Measurements from ENCODE around the gene DGKD. TPM values are rescaled to one million over a fixed set of nuclear protein-coding genes. Genes with fewer than 3 reads are reported as not detected.

The DGKD gene
- total and polyA plus RNA-seq, 2 experiments from 2014 or later, result 3.9 to 4.0 TPM

DNA sequence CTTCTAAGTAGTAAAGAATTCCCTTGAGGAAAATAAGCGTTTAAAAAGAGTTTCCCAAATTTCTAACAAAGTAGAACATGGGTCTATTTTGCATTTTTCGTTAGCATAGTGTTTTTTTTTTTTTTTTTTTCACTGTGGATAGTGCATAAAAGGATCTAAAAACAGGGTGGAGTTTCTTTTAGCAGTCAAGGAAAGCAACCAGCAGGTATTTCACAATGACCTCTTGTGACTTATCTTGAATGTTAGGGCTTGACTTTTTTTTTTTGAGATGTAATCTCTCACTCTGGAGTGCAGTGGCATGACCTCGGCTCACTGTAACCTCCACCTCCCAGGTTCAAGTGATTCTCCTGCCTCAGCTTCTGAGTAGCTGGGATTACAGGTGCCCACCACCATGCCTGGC, 14.9 kb upstream of the DGKD start:
- Histone ChIP-seq H3K9me2 (ENCODE audit: insufficient read depth) (no peaks in the 10 kb centered on the region), H3K36me3 (ENCODE audit: low read depth) (no peaks in the 10 kb centered on the region), H3F3A (ENCODE audit: insufficient read depth) (no peaks in the 10 kb centered on the region), H3K9me3 (ENCODE audit: low read depth) (no peaks in the 10 kb centered on the region), H3K4me1 (ENCODE audit: insufficient read depth) (no peaks in the 10 kb centered on the region), H2AFZ (no peak overlapping the region), H3K79me2 (ENCODE audit: insufficient read depth) (no peaks in the 10 kb centered on the region), H3K27ac (no peak overlapping the region), H3K27me3 (replicated peaks; ENCODE audit: insufficient read depth) (peaks cover 33% of the 10 kb centered on the region), H4K20me1 (ENCODE audit: insufficient read depth) (no peaks in the 10 kb centered on the region), H3K4me3 (no peak overlapping the region), H3K4me2 (ENCODE audit: unreplicated experiment) (no peak overlapping the region), H3K9ac (no peak overlapping the region)
- TF ChIP-seq EZH2phosphoT487 (IDR thresholded peaks at IDR 0.05; ENCODE audit: insufficient read depth, low read depth) (no peak), EZH2 (IDR thresholded peaks at IDR 0.05; ENCODE audit: insufficient read depth, poor library complexity, severe bottlenecking) (no peak)
- in situ Hi-C loops (cut with MboI), result no loop called here
- DNase-seq, result no peak
- whole genome bisulfite sequencing, 2 experiments (ENCODE audit: low coverage in 1 of 2, low lambda C conversion rate in 2 of 2, missing lambda C conversion rate in 2 of 2), result 26 to 28% methylated on average over 3 of the region's 3 CpGs

DNA sequence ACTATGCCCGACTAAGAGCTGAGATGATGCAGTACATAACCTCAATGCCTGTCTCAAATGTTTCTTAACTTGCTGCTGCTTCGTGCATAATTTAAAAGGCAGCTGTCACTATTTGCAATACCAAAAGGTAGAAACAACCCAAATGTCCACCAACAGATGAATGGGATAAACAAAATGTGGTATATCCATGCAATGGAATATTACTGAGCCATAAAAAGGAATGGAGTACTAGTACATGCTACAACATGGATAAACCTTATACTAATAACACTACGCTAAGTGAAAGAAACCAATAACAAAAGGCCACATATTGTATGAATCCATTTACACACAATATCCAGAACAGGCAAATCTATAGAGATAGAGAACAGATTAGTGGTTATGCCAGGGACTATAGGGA, 13.0 kb upstream of the DGKD start:
- Histone ChIP-seq H2AFZ (no peak overlapping the region), H4K20me1 (ENCODE audit: insufficient read depth) (no peaks in the 10 kb centered on the region), H3K79me2 (ENCODE audit: insufficient read depth) (no peaks in the 10 kb centered on the region), H3K27ac (no peak overlapping the region), H3K9me2 (ENCODE audit: insufficient read depth) (no peaks in the 10 kb centered on the region), H3F3A (ENCODE audit: insufficient read depth) (no peaks in the 10 kb centered on the region), H3K36me3 (ENCODE audit: low read depth) (no peaks in the 10 kb centered on the region), H3K4me2 (ENCODE audit: unreplicated experiment) (no peak overlapping the region), H3K4me3 (no peak overlapping the region), H3K4me1 (ENCODE audit: insufficient read depth) (no peaks in the 10 kb centered on the region), H3K9me3 (ENCODE audit: low read depth) (no peaks in the 10 kb centered on the region), H3K27me3 (replicated peaks; ENCODE audit: insufficient read depth) (peaks cover 24% of the 10 kb centered on the region), H3K9ac (no peak overlapping the region)
- DNase-seq, result no peak
- WGBS, 2 experiments (ENCODE audit: low coverage in 1 of 2, low lambda C conversion rate in 2 of 2, missing lambda C conversion rate in 2 of 2), result 76 to 86% methylated on average over 3 of the region's 3 CpGs
- in situ Hi-C loops (cut with MboI), result no loop called here
- TF ChIP-seq EZH2phosphoT487 (IDR thresholded peaks at IDR 0.05; ENCODE audit: insufficient read depth, low read depth), result no peak
- no peak for TF ChIP-seq EZH2 (IDR thresholded peaks at IDR 0.05; ENCODE audit: insufficient read depth, poor library complexity, severe bottlenecking)

DNA sequence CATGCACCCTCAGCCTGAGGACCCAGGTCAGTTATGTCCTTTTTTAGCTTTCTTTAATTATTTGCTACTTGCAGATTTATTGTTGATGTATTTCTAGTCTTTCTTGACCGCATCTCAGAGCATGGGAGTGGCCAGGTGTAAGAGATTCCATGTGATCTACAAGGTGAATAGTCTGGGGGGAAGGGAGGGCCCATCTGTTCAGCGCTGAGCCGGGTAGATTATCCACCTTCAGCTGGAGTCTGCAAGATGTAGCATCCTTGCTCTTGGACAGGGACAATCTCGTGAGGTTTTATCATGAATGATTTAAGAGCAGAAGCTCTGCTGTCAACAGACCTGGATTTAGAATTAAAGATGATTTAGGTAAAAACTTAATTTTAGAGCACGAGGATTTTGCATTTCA, 12.0 kb upstream of the DGKD start:
- Histone ChIP-seq H3K9ac (no peak overlapping the region), H3K36me3 (ENCODE audit: low read depth) (no peaks in the 10 kb centered on the region), H3K9me2 (ENCODE audit: insufficient read depth) (no peaks in the 10 kb centered on the region), H3K27me3 (replicated peaks; ENCODE audit: insufficient read depth) (peaks cover 20% of the 10 kb centered on the region), H3K9me3 (ENCODE audit: low read depth) (no peaks in the 10 kb centered on the region), H3K79me2 (ENCODE audit: insufficient read depth) (no peaks in the 10 kb centered on the region), H3K27ac (no peak overlapping the region), H3K4me1 (ENCODE audit: insufficient read depth) (no peaks in the 10 kb centered on the region), H3K4me3 (no peak overlapping the region), H3K4me2 (ENCODE audit: unreplicated experiment) (no peak overlapping the region), H2AFZ (no peak overlapping the region), H4K20me1 (ENCODE audit: insufficient read depth) (no peaks in the 10 kb centered on the region), H3F3A (ENCODE audit: insufficient read depth) (no peaks in the 10 kb centered on the region)
- in situ Hi-C loops (cut with MboI), result no loop called here
- no peak for DNase-seq
- TF ChIP-seq EZH2phosphoT487 (IDR thresholded peaks at IDR 0.05; ENCODE audit: insufficient read depth, low read depth), result no peak
- TF ChIP-seq EZH2 (IDR thresholded peaks at IDR 0.05; ENCODE audit: insufficient read depth, poor library complexity, severe bottlenecking), result no peak
- WGBS, 2 experiments (ENCODE audit: low coverage in 1 of 2, low lambda C conversion rate in 2 of 2, missing lambda C conversion rate in 2 of 2), result 57 to 61% methylated on average over 5 of the region's 5 CpGs

DNA sequence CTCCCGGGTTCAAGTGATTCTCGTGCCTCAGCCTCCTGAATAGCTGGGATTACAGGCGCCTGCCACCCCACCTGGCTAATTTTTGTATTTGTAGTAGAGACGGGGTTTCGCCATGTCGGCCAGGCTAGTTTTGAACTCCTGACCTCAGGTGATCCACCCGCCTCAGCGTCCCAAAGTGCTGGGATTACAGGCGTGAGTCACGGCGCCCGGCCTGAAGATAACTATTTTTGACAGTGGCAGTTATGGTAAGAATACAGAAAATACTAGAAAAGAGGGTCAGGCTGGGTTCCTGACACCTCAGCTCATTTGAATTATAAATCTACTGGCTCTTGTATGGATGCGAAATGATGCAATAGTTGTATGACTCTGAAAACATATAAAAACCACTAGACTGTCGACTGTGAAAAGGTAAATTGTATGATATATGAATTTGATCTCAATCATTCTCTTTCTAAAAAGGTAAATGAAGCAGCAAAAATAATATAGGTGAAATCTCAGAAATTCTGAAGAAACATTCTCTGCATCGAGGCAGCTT, 11.1 kb upstream of the DGKD start:
- TF ChIP-seq EZH2 (IDR thresholded peaks at IDR 0.05; ENCODE audit: insufficient read depth, poor library complexity, severe bottlenecking) (no peak), EZH2phosphoT487 (IDR thresholded peaks at IDR 0.05; ENCODE audit: insufficient read depth, low read depth) (no peak)
- WGBS, 2 experiments (ENCODE audit: low coverage in 1 of 2, low lambda C conversion rate in 2 of 2, missing lambda C conversion rate in 2 of 2), result 76 to 77% methylated on average over 15 of the region's 15 CpGs
- H3F3A ChIP-seq (ENCODE audit: insufficient read depth), result no peaks in the 10 kb centered on the region

DNA sequence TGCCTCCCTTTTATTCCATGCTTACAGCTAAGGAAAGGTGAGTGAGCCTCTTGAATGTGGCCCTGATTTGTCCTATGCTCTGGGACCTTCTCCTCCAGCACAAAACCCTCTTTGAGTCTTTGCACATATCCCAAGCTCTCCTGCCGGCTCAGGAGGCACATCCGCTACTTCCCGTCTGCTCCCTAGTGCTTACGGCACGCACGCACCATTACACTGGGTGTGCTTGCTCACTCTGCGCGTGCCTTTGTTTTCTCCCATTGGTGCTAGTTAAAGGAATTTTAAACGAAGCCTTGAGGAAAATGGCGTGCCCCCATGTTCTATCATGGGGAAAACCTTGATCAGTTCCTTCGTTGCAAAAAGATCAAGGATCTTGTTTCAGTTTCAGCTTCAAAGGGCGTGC, 7.9 kb upstream of the DGKD start:
- WGBS, 2 experiments (ENCODE audit: low coverage in 1 of 2, low lambda C conversion rate in 2 of 2, missing lambda C conversion rate in 2 of 2), result 85 to 87% methylated on average over 12 of the region's 12 CpGs
- Histone ChIP-seq H3K9ac (no peak overlapping the region), H3K4me2 (ENCODE audit: unreplicated experiment) (no peak overlapping the region), H3F3A (ENCODE audit: insufficient read depth) (peaks cover 10% of the 10 kb centered on the region), H3K9me2 (ENCODE audit: insufficient read depth) (no peaks in the 10 kb centered on the region), H3K36me3 (ENCODE audit: low read depth) (no peaks in the 10 kb centered on the region), H3K4me3 (no peak overlapping the region), H3K4me1 (ENCODE audit: insufficient read depth) (peaks cover 6% of the 10 kb centered on the region), H3K79me2 (ENCODE audit: insufficient read depth) (no peaks in the 10 kb centered on the region), H4K20me1 (ENCODE audit: insufficient read depth) (no peaks in the 10 kb centered on the region), H3K27ac (no peak overlapping the region), H3K27me3 (replicated peaks; ENCODE audit: insufficient read depth) (0 out of 2 replicates have a peak, but pooled peaks cover 8% of the 10 kb centered on the region), H3K9me3 (ENCODE audit: low read depth) (no peaks in the 10 kb centered on the region), H2AFZ (no peak overlapping the region)
- DNase-seq, result no peak
- in situ Hi-C loops (cut with MboI), result no loop called here
- no peak for TF ChIP-seq EZH2phosphoT487 (IDR thresholded peaks at IDR 0.05; ENCODE audit: insufficient read depth, low read depth)
- TF ChIP-seq EZH2 (IDR thresholded peaks at IDR 0.05; ENCODE audit: insufficient read depth, poor library complexity, severe bottlenecking), result no peak

More for the DNA sequence above, 11.1 kb upstream of the DGKD start:
- no peak overlapping the region for H3K9ac ChIP-seq
- H3K79me2 ChIP-seq (ENCODE audit: insufficient read depth), result no peaks in the 10 kb centered on the region
- no peak for DNase-seq
- H3K4me3 ChIP-seq, result no peak overlapping the region
- no peak overlapping the region for H3K27ac ChIP-seq
- no peak overlapping the region for H2AFZ ChIP-seq
- H3K27me3 ChIP-seq (replicated peaks; ENCODE audit: insufficient read depth), result 0 out of 2 replicates have a peak, but pooled peaks cover 14% of the 10 kb centered on the region
- H3K36me3 ChIP-seq (ENCODE audit: low read depth), result no peaks in the 10 kb centered on the region
- no peaks in the 10 kb centered on the region for H3K9me2 ChIP-seq (ENCODE audit: insufficient read depth)
- H4K20me1 ChIP-seq (ENCODE audit: insufficient read depth), result no peaks in the 10 kb centered on the region
- no peaks in the 10 kb centered on the region for H3K4me1 ChIP-seq (ENCODE audit: insufficient read depth)
- in situ Hi-C loops (cut with MboI), result no loop called here
- no peaks in the 10 kb centered on the region for H3K9me3 ChIP-seq (ENCODE audit: low read depth)
- H3K4me2 ChIP-seq (ENCODE audit: unreplicated experiment), result no peak overlapping the region

Measured in GM23248 (cell line).